Neuronal stem cell (in vitro differentiated cells): ENCODE data around the gene ATAD3B.
"Not testable (repeated sequence)": the region's sequence is repeated elsewhere in the genome, so short reads cannot be mapped to it uniquely, and the experiment has no call there.

Experiments
- DNase-seq: peaks from one replicate; pipeline ENCODE4 v3.0.0-alpha.2; 2013; ENCODE audit warnings: low spot score
- H2AFZ ChIP-seq: one replicate; pipeline ENCODE4 v1.6.1; 2013; ENCODE audit warnings: mild to moderate bottlenecking, low read length, inconsistent platforms
- H2AK5ac ChIP-seq: 2 replicates; pipeline ENCODE4 v1.6.1; 2013; ENCODE audit warnings: low read depth, mild to moderate bottlenecking, inconsistent platforms, low read length, moderate library complexity, mixed read lengths
- H2BK120ac ChIP-seq: 2 replicates; pipeline ENCODE4 v1.6.1; 2013; ENCODE audit warnings: low read depth, mild to moderate bottlenecking, inconsistent platforms, low read length, moderate library complexity, mixed read lengths
- H2BK12ac ChIP-seq: one replicate; pipeline ENCODE4 v1.6.1; 2013; ENCODE audit warnings: low read length, inconsistent platforms
- H2BK15ac ChIP-seq: 2 replicates; pipeline ENCODE4 v1.6.1; 2013; ENCODE audit warnings: mild to moderate bottlenecking, low read length, inconsistent platforms, mixed read lengths
- H2BK5ac ChIP-seq: one replicate; pipeline ENCODE4 v1.6.1; 2013; ENCODE audit warnings: inconsistent platforms, mild to moderate bottlenecking, low read length, moderate library complexity
- H3K14ac ChIP-seq: one replicate; pipeline ENCODE4 v1.6.1; 2013; ENCODE audit warnings: low read length, inconsistent platforms
- H3K18ac ChIP-seq: 2 replicates; pipeline ENCODE4 v1.6.1; 2013; ENCODE audit warnings: low read length, inconsistent platforms
- H3K23ac ChIP-seq: 2 replicates; pipeline ENCODE4 v1.6.1; 2013; ENCODE audit warnings: low read depth, mild to moderate bottlenecking, mixed read lengths, low read length, inconsistent platforms; ENCODE audit not compliant: poor library complexity
- H3K27ac ChIP-seq: replicated peaks from 3 replicates; pipeline ENCODE4 v1.5.1; 2013; ENCODE audit warnings: low read length, inconsistent platforms
- H3K27me3 ChIP-seq, 3 experiments: 2 replicates each; pipeline ENCODE4 v1.6.1; 2013; ENCODE audit warnings: low read length in 3 of 3, mild to moderate bottlenecking in 2 of 3, inconsistent platforms in 1 of 3, low read depth in 1 of 3, mixed read lengths in 1 of 3, moderate library complexity in 1 of 3; ENCODE audit not compliant: control insufficient read depth in 3 of 3, insufficient read depth in 3 of 3
- H3K36me3 ChIP-seq, 2 donors: replicated peaks in 1 of 2; 2 replicates each; pipeline ENCODE4 v1.6.1; 2013; ENCODE audit warnings: low read length in 2 of 2; ENCODE audit not compliant: control insufficient read depth in 2 of 2, insufficient read depth in 2 of 2
- H3K4ac ChIP-seq: 2 replicates; pipeline ENCODE4 v1.6.1; 2013; ENCODE audit warnings: inconsistent platforms, mild to moderate bottlenecking, low read length, moderate library complexity
- H3K4me1 ChIP-seq, 2 donors: 1 replicate in 1 of 2; 2 replicates in 1 of 2; pipeline ENCODE4 v1.6.1; 2013; ENCODE audit warnings: low read length in 2 of 2, low read depth in 1 of 2; ENCODE audit not compliant: control insufficient read depth in 2 of 2, insufficient read depth in 1 of 2
- H3K4me2 ChIP-seq: one replicate; pipeline ENCODE4 v1.6.1; 2013; ENCODE audit warnings: mild to moderate bottlenecking, low read length, inconsistent platforms; ENCODE audit not compliant: insufficient read depth, poor library complexity, severe bottlenecking
- H3K4me3 ChIP-seq, 2 donors: 2 replicates each; pipeline ENCODE4 v1.5.1; 2013; ENCODE audit warnings: low read length in 2 of 2, mild to moderate bottlenecking in 2 of 2, inconsistent platforms in 1 of 2, moderate library complexity in 1 of 2
- H3K79me1 ChIP-seq: one replicate; pipeline ENCODE4 v1.6.1; 2013; ENCODE audit warnings: low read depth, mild to moderate bottlenecking, inconsistent platforms, low read length, moderate library complexity
- H3K9ac ChIP-seq: one replicate; pipeline ENCODE4 v1.6.1; 2013; ENCODE audit warnings: mild to moderate bottlenecking, low read depth, low read length, inconsistent platforms; ENCODE audit not compliant: poor library complexity
- H3K9me3 ChIP-seq, 2 donors: replicated peaks in 1 of 2; 2 replicates each; pipeline versions ENCODE3 to v1.6.1; 2013; ENCODE audit warnings: low read length in 2 of 2, mild to moderate bottlenecking in 2 of 2, inconsistent platforms in 1 of 2, low read depth in 1 of 2, mixed read lengths in 1 of 2, moderate library complexity in 1 of 2; ENCODE audit not compliant: control insufficient read depth in 2 of 2, insufficient read depth in 1 of 2
- H4K8ac ChIP-seq: one replicate; pipeline ENCODE4 v1.6.1; 2013; ENCODE audit warnings: low read depth, mild to moderate bottlenecking, inconsistent platforms, low read length, moderate library complexity
- H4K91ac ChIP-seq: one replicate; pipeline ENCODE4 v1.6.1; 2013; ENCODE audit warnings: low read length, low read depth, mild to moderate bottlenecking, inconsistent platforms; ENCODE audit not compliant: poor library complexity
- WGBS, 2 donors: extraction: QIAGEN DNeasy Blood & Tissue Kit; methylation state at CpG; one replicate each; pipeline ENCODE4 v1.1.7; 2013; ENCODE audit warnings: missing lambda C conversion rate in 2 of 2, mixed read lengths in 1 of 2; ENCODE audit not compliant: insufficient read length in 2 of 2, insufficient replicate concordance in 1 of 2; ENCODE audit errors: extremely low coverage in 2 of 2; 5-methylcytosine and 5-hydroxymethylcytosine counted together

The ATAD3B gene

DNA sequence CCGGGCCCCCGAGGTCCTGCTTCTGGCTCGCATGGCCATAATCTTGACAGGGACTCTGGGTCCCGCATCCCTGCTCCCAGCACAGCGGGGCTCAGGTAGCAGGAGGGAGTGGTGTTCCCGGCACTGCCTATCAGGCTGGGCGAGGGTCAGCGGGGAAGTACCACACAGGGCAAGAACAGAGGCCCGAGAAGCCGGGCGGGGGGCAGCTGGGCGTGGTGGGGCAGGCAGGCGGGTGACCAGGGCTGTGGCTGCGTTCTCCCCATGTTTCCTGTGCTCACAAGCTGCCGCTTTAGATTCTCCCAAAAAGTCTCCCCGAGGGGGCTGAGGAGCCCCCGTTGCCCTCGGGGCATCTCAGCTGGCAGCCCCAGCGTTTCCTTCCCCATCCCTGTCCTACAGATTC lies 18.3 kb downstream of the ATAD3B start:
- WGBS, 2 donors, result no CpG with 5 or more reads among the region's 19 CpGs
- peaks cover 3% of the 10 kb centered on the region for H3K79me1 ChIP-seq
- no peak for DNase-seq
- no peak overlapping the region for H3K4me2 ChIP-seq
- no peaks in the 10 kb centered on the region for H3K27me3 ChIP-seq
- no peak overlapping the region for H3K9ac ChIP-seq
- no peak overlapping the region for H3K23ac ChIP-seq
- no peak overlapping the region for H2BK5ac ChIP-seq
- no peak overlapping the region for H3K18ac ChIP-seq
- H2BK120ac ChIP-seq, result no peak overlapping the region
- no peak overlapping the region for H2BK12ac ChIP-seq
- H2AK5ac ChIP-seq, result no peak overlapping the region
- H3K4me1 ChIP-seq, result no peaks in the 10 kb centered on the region
- H3K27ac ChIP-seq, result no peak overlapping the region
- H3K36me3 ChIP-seq, result peaks cover 26 to 70% of the 10 kb centered on the region in 2 donors
- no peak overlapping the region for H4K91ac ChIP-seq
- no peak overlapping the region for H3K14ac ChIP-seq
- peaks cover 3 to 20% of the 10 kb centered on the region in 2 donors for H3K9me3 ChIP-seq
- no peak overlapping the region for H3K4ac ChIP-seq
- H2AFZ ChIP-seq, result no peak overlapping the region
- no peak overlapping the region for H3K4me3 ChIP-seq
- H2BK15ac ChIP-seq, result no peak overlapping the region
- no peak overlapping the region for H4K8ac ChIP-seq

DNA sequence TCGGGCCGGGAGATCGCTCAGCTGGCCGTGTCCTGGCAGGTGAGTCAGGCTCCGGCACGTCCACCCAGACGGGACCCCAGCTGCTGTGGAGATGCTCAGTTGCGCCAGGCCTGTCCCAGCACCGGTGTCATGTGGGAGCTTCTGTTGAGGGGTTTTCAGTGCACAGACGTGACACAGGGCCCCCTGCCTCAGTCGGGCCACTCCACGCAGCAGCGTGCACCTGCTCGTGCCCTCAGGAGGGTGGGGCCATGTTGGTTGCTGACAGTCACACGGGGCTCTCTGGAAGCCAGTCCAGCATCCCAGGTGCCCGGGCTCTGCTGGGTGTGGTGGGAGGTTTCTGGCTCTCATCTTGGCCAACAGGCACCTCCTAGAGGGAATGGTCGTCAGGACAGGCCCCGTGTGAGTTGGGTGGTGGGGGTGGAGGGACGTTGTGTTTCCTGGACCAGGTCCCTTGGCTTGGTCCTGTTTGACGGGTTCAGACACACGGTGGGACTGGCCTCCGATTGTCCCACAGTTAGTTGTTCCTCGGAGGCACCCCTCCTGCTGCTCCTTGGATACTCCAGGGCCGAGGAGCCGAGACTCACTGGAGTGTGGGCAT lies 19.2 kb downstream of the ATAD3B start:
- no CpG with 5 or more reads among the region's 25 CpGs for WGBS, 2 donors
- Histone ChIP-seq H3K79me1 (peaks cover 3% of the 10 kb centered on the region), H2BK5ac (no peak overlapping the region), H3K18ac (no peak overlapping the region), H3K4ac (no peak overlapping the region), H2BK12ac (no peak overlapping the region), H3K23ac (no peak overlapping the region), H3K14ac (no peak overlapping the region), H4K91ac (no peak overlapping the region), H3K27ac (no peak overlapping the region), H2BK120ac (no peak overlapping the region), H3K27me3 (no peaks in the 10 kb centered on the region), H2AFZ (no peak overlapping the region), H2AK5ac (no peak overlapping the region), H2BK15ac (no peak overlapping the region), H3K9me3 (peaks cover 3 to 20% of the 10 kb centered on the region in 2 donors), H4K8ac (no peak overlapping the region), H3K4me1 (no peaks in the 10 kb centered on the region), H3K36me3 (peaks cover 28 to 76% of the 10 kb centered on the region in 2 donors), H3K9ac (no peak overlapping the region), H3K4me2 (no peak overlapping the region), H3K4me3 (no peak overlapping the region)
- DNase-seq, result no peak

DNA sequence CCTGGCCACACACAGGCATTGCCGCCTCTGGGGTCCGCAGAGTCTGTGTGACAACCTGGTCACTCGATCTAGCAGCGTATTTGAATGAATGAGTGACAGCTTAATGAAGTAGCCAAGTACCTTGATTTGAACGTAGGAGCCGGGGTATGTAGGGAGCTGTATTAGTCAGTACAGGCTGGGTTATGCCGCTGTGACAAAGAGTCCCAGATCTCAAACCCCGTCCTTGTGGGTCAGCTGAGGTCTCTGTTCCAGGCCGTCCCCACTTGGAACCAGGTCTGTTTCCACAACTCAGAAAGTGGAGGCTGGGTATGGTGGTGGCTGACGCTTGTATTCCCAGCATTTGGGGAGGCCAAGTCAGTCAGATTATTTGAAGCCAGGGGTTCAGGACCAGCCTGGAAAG lies 20.0 kb downstream of the ATAD3B start:
- H3K4me2 ChIP-seq, result no peak overlapping the region
- no peak overlapping the region for H3K9ac ChIP-seq
- no peak overlapping the region for H2BK5ac ChIP-seq
- H3K4me3 ChIP-seq, result no peak overlapping the region
- peaks cover 3 to 20% of the 10 kb centered on the region in 2 donors for H3K9me3 ChIP-seq
- no peak overlapping the region for H3K4ac ChIP-seq
- H2AFZ ChIP-seq, result no peak overlapping the region
- H4K91ac ChIP-seq, result no peak overlapping the region
- no peak overlapping the region for H3K14ac ChIP-seq
- DNase-seq, result no peak
- no CpG with 5 or more reads among the region's 10 CpGs for WGBS, 2 donors
- H2BK120ac ChIP-seq, result no peak overlapping the region
- peaks cover 3% of the 10 kb centered on the region for H3K79me1 ChIP-seq
- H3K23ac ChIP-seq, result no peak overlapping the region
- H2BK15ac ChIP-seq, result no peak overlapping the region
- H2BK12ac ChIP-seq, result no peak overlapping the region
- H2AK5ac ChIP-seq, result no peak overlapping the region
- H3K36me3 ChIP-seq, result peaks cover 28 to 76% of the 10 kb centered on the region in 2 donors
- H3K4me1 ChIP-seq, result no peaks in the 10 kb centered on the region
- no peak overlapping the region for H3K27ac ChIP-seq
- no peak overlapping the region for H3K18ac ChIP-seq
- H3K27me3 ChIP-seq, result no peaks in the 10 kb centered on the region
- H4K8ac ChIP-seq, result no peak overlapping the region

DNA sequence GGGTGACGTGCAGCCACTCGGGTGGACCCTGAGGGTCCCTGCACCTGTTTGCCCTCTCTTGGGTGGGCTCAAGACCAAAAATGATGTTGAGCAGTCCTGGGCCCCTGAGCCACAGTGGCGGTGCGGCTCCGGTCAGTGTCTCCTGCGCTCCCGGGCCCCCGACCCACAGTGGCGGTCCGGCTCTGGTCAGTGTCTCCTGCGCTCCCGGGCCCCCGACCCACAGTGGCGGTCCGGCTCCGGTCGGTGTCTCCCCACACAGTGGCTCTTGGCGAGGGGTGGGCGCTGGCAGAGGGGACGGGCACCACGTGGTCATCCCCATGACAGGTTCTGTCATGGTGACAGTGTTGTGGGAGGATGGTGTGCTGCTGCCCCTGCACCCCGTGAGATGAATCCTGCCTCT lies 22.7 kb downstream of the ATAD3B start:
- H3K27ac ChIP-seq, H3K9ac ChIP-seq, H3K27me3 ChIP-seq, H3K4me1 ChIP-seq, H2BK12ac ChIP-seq, H3K4me3 ChIP-seq, H3K23ac ChIP-seq, H3K4ac ChIP-seq, H3K14ac ChIP-seq, H2BK120ac ChIP-seq, H3K18ac ChIP-seq, H2AFZ ChIP-seq, H2BK5ac ChIP-seq, H2BK15ac ChIP-seq, DNase-seq, H2AK5ac ChIP-seq, H4K91ac ChIP-seq, H3K4me2 ChIP-seq, H3K79me1 ChIP-seq, H4K8ac ChIP-seq: not testable (repeated sequence)
- Histone ChIP-seq H3K36me3 (peaks cover 25 to 54% of the 10 kb centered on the region in 2 donors), H3K9me3 (peaks cover 3 to 20% of the 10 kb centered on the region in 2 donors)
- WGBS, 2 donors, result no CpG with 5 or more reads among the region's 22 CpGs
